Endothelial cell of umbilical vein (primary cell): ENCODE results near the gene UBTD2.
"Not testable (repeated sequence)": the region's sequence is repeated elsewhere in the genome, so short reads cannot be mapped to it uniquely, and the experiment has no call there.

Source experiments
- EZH2 ChIP-seq: IDR thresholded peaks from 2 replicates; pipeline ENCODE4 v1.6.1; 2012; ENCODE audit warnings: borderline replicate concordance, low read depth, mild to moderate bottlenecking, moderate library complexity, low read length, inconsistent platforms; ENCODE audit not compliant: severe bottlenecking
- POLR2AphosphoS5 ChIP-seq: IDR thresholded peaks from 2 replicates; pipeline ENCODE4 v1.6.1; 2012; ENCODE audit warnings: low read depth, mild to moderate bottlenecking, control low read depth, low read length, moderate library complexity; ENCODE audit not compliant: insufficient read depth

GRCh38 chr5:172287140-172287539 lies 3.6 kb upstream of the UBTD2 start:
- TF ChIP-seq POLR2AphosphoS5, EZH2: not testable (repeated sequence)
